Inflammatory macrophage (primary cell): ENCODE measurements around the gene PTK7.
"Not testable (repeated sequence)": the region's sequence is repeated elsewhere in the genome, so short reads cannot be mapped to it uniquely, and the experiment has no call there.

Experiments used
- DNase-seq, 2 donors: peaks; one replicate each; pipeline ENCODE4 v3.0.0-alpha.2; 2020 to 2022

PTK7 gene

DNA sequence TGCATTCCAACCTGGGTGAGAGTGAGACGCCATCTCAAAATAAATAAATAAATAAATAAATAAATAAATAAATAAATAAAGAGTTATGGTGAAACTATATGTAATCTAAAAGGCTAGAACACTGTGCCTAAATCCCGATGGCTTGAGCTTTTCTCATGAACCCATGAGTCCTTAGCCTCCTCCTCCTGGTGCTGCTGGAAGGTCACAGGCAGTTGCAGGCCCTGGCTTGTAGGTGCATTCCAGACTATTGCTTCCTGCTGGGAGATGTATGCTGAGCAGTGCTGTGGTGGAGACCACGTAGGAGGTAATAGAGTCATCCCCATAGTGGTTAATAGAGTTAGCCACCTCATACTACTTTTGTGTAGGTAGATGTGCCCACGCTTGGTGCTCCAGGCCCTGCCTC is 12.5 kb downstream of the PTK7 start:
- no peak for DNase-seq

DNA sequence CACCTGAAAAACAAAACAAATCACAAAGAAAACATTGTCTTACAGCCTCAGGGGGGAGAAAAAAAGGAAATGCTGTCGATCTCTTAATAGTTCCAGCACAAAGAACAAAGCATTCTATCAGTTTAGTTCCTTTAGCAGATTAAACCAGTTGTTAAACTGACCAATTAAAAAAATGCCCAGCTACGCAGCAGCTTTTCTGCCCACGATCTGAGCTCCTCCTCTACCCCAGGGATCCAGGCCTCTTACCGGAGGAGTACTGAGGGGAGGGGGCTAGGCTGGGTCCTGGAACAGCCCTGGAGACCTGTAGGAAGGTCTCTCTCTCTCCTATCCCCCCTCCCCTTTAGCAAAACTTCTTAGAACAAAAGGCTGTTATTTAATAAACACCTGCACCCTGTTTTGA is 13.4 kb downstream of the PTK7 start:
- no peak for DNase-seq

DNA sequence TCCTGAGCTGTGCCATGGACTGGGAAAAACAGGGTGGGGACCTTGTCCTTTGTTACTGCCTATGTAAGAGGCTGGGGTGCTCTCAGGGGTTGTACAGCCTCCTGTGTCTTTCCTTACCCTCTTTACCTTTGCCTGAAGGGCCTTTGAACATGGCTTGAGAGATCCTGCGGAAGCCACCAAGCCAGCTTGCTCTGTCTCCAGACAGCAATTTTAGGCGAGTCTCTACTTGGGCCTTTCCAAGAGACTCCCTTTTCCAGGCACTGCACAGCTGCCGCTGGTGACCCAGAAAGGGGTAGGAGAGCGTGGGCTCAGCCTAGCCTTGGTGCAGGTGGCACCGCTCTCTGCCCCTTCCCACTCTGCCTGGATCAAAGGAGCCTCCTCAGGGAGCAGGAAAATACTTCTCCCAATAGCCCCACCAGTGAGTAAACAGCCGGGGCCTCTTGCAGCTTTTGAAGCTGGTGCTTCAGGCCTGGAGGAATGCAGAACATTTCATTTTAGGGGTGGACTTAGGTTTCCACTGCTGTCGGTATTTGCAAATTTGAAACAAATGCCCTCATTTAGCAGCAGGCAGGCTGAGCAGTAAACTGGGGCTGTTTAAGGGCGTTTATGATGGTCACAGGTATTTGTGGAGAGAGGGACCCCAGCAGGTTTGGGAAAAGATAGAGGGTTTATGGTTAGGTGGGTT is 13.9 kb downstream of the PTK7 start:
- no peak for DNase-seq

DNA sequence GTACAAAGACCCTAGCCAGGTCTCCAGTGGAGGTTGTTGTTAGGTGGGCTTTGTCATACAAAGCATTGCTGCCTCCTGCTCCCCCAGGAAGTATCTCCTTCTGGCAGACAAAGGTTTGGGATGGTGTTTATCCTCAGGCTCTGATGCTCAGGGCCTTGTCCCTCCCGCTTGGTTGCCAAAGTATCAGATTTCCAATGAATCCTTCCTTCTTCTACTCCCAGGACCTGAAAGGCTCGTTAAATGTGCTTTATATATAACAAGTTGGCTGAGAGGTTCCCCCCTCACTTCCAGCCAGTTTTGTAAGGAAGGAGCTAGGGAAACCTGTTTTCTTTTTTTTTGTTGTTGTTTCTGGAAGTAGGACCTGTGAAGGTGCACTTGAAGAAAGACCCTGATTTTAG is 14.4 kb downstream of the PTK7 start:
- no peak for DNase-seq

DNA sequence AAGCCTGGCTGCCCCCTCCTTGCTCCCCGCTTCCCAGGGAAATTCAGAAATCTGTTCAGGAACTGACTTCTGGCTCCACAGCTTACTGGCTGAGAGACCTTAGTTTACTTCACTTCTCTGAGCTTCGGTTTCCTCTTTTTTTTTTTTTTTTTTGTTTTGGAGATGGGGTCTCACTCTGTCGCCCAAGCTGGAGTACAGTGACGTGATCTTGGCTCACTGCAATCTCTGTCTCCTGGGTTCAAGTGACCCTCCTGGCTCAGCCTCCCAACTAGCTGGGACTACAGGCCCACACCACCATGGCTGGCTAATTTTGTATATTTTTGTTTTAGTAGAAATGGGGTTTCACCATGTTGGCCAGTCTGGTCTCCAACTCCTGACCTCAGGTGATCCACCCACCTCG is 14.9 kb downstream of the PTK7 start:
- no peak for DNase-seq

DNA sequence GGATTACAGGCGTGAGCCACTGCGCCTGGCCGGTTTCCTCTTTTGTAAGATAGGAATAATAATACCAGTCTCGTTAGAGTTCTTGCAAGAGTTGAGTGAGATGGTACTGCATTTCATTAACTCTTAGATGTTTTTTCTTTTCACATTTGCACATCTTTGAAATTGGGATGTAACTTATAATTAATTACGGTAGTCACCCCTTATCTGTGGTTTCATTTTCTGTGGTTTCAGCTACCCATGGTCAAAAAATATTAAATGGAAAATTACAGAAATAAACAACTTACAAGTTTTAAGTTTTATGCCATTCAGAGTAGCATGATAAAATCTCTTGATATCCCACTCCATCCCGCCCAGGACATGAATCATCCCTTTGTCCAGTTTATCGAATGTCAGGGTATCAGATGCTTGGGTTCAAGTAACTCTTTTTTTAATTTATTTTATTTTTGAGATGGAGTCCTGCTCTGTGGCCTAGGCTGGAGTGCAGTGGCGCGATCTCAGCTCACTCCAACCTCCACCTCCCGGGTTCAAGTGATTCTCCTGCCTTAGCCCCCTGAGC is 15.4 kb downstream of the PTK7 start:
- DNase-seq = no peak

DNA sequence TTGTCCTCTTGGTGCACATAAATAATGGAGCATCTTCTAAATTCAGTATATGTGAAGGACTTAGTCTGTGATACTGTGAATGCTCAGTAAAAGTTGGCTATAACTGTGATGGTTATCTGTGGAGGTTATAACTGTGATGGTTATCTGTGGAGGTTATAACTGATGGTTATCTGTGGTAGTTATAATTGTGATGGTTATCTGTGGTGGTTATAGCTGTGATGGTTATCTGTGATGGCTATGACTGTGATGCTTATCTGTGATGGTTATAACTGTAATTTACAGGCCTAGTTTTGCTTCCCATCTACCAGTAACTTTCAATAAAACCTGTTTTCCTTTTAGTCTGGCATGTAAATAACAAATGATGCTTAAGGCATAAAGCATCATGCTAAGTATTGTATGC is 16.5 kb downstream of the PTK7 start:
- no peak for DNase-seq

DNA sequence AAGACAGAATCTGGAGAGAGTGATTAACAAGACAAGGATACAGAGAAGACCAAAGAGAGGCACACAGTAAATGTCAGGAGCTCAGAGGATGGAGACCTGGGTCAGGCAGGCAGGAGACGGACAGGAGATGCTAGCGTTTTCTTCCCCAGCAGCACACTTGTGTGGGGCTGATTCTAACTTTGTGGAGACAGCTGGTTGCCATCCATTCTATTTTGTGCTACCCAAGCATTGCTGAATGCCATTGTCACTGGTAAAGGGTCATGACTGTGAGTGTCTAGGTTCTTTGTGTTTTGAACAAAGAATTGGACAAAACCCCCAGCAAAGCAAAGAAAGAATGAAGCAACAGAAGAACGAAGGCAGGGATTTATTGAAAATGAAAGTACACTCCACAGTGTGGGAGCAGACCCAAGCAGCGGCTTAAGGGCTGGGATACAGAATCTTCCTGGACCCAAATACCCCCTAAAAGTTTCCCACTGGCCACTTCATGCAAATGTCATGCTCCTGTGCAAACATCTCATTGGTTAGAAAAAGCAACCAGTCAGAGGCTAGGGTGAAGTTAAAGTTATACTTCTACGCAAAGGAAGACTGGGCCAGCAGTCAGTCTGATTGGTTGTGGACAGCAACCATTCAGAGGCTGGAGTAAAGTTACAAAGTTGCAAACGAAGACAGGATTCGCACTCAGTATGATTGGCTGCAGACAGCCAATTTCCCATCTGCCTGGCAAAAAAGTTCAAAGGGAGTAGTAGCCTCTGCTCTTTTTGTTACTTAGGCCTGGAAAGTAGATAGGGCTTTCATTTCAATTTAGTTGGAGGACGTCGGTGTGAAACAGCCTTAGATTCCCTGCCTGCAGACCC is 17.5 kb downstream of the PTK7 start:
- DNase-seq = no peak

DNA sequence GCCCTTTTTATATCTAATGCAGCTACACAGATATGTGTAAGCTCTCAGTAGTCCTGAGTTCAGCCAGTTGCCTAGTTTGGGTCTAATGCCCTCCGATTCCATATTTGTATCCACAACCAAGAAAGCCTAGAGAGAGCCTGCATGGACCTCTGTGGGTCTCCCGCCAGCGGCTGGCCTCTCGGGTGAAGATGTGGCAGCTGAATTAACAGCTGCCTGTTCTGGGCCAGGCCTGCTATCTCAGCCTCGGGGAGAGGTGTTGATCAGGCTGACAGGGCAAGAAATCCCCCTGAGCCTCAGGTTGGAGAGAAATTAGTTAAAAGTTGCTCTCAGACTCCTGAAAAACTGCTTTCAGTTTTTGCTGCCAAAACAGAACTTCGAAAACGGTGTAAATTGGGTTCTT is 19.8 kb downstream of the PTK7 start:
- no peak for DNase-seq

DNA sequence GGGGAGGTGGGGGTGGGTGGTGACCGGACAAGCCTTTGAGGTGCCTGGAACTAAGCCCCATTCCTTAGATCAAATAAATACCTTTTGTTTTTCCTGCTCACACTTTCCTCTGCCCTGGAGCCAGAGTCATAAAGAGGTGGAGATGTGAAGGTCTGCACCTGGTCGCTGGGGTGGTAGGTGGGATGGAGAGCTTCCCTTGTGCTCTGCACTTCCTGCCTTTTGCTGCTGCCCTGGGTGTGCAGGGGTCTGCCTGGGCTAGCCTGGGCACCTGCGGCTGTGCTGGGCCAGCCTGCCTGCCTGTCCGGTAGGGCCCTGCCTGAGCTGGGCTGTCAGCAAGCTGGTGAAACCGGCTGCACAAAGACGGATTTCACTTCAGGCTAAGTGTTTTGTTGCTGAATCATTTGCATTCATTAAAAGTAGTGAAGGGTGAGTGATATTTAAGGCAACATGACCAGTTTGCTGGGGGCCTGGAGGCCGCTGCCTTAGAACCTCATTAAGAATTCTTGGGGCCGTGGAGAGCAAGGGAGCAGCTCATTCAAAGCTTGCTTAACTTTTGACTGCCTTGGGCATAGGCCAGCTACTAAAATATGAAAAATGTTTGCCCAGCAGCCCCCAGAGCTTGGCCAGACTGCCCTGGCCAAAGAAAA is 20.5 kb downstream of the PTK7 start:
- DNase-seq = no peak

DNA sequence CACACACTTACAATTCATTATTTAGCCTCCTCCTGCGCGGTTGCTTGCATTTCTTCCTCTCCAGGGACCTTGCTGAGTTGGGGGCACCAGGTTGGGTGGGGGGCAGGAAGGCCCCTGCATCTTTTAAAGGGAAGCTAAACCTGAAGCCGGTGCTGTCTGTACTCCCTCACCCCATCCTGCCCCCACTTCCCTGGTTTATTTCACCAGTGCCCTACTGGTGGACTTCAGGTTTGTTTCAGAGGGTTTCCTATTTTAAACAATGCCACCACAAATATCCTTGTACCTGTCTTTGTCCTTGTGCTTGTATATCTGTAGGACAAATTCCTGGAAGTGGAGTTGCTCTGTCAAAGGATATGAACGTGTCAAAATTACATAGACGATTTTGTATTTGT is 21.0 kb downstream of the PTK7 start:
- DNase-seq = no peak

DNA sequence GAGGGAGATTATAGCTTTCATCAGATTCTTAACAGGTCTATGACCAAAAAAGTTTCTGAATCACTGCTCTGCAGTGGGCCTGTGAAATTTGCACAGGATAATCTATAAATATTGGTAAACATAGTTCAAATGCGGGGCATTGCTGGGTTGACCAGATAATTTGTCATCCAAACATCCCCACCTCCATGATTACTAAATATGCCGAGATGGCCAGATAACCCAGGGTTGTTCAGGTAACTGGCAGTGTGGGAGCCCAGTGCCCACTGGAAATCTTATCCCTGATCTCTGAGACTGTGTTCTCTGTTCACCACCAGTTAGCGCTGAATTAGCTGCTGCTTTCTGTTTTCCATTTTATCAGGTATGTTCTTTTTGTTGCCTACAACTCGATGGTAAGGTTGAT is 21.4 kb downstream of the PTK7 start:
- DNase-seq = no peak

DNA sequence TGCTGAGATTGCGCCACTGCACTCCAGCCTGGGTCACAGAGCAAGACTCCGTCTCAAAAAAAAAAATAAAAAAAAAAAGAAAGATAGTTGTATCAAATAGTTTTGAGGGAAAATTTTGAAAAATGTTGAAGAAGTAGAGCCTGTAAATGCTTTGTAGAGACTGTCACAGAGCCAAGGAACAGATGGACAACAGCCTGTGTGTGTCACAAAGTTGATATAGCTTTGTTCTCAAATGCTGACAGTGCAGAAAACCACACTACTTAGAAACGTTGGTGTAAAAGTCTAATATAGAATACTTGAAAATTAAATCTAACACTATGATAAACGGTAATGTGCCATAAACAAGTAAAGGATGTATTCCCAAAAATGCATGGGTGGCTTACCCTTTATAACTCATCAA is 25.4 kb downstream of the PTK7 start:
- DNase-seq = no peak

DNA sequence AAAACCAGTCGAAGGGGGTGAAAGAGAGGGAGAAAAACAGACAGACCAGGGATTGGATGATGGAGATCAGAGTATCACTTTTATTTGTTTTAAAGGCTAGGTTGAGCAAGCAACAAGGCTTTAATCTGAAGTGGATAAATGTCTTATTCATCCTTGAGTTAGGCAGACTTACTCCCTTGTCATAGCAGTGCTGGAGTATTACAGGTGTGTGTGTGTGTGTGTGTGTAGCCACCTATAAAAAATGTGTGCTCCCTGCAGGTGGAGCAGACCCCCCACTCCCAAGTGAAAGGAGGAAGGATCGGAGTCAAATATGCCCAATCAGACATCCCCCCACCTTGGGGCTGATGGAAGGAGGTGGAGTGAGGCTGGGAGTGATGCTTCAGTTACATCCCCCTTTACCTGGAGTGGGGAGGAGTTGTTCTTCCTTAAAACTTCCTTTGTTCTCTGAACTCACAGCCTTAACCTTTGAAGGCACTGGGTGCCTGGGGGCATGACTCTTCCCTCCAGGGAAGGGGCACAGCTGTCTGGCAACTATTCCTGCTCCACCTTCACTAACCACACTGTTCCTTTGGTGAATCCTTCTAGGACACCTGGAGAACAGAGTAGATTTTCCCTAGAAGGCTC is 27.3 kb downstream of the PTK7 start:
- no peak for DNase-seq

DNA sequence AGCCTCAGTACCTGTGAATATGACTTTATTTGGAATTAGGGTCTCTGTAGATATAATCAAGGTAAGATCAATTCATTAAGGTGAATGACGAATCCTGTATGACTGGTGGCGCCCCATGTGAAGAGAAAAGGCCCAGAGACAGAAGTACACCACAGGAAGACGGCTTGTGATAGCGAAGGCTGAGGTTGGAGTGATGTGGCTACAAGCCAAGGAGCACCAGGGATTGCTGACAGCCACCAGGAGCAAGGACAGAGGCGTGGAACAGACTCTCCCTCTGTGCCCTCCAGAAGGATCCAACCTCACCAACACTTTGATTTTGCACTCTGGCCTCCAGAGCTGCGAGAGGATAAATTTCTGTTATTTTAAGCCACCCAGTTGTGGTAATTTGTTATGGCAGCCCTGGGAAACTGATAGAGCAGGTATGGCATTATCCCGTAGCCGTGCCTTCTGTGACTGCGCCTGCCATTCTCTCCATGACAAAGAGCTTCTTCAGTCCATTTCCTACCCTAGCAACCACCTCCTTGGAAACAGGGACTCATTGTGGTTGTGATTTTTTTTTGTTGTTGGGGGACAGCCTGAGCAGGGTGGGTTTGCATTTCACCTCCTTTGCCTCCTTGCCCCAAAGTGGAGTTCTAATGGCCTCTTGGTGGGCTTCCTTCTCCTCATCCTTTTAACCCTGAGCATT is 29.6 kb downstream of the PTK7 start:
- DNase-seq = no peak

DNA sequence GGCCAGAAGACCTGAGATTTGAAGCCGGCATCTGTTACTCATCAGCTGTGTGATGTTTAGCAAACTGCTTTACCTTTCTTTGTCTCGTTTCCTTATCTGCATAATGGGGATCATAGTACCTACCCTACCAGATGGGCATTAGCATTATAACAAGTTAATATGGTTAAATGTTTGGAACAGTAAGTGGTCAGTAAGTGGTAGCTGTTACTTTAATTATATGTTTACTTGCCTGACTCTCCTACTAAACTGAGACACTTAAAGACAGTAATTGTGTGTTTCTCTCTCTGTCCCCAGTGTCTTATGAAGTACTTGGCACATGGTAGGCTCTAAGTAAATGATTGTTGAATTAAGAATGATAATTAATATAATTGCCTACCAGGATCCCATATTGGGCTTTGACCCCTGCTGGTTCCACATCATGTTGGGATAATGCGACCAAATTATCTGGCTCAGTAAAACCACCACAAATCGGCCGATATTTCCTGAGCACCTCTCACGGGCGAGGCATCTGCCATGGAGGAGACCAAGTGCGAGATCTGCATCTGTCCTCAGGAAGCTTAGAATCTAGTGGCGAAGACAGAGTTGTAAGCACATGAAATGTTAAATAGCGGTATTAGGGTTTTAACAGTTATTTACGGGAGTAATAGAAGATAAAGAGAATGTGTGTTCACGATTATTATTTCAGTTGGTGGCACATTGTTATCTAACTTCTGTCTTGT is 31.4 kb downstream of the PTK7 start:
- no peak for DNase-seq

DNA sequence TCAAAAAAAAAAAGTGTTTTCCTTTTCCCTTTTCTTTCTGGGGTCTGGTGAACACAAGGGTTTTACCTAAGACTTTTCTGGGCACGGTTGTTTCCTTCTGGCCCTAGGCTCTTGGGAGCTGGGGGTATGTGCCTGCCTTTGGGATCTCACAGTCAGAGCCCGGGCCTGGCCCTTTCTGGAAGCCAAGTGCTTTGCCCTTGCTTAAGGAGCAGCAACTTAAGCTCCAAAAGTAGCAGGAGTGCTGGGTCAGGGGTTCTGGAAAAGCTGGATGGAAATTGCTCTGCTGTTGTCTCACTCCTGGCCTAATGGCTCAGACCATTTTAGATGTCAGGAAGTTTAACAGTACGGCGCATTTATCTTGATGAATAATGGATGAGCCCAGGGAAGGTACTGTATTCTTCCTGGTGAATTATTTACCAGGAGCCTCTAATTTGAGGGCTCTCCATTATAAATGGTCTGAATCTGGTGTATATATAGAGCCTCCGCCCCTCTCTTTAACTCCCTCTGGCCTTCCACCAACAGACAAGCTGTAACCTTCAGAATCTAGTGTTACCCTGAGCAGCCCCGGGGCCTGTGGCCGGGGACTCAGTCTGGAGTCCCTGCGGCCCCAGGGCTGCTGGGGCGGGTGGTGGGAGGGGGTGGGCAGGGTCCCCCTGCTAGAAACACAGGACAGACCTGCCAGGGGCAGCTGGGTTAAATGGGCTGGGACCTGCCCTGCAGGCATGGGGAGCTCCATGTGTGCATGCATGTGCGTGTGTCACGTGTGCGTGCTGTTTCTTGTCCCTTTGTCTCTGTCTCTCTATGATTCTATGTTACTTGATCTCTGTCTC is 37.5 kb downstream of the PTK7 start:
- DNase-seq = no peak

DNA sequence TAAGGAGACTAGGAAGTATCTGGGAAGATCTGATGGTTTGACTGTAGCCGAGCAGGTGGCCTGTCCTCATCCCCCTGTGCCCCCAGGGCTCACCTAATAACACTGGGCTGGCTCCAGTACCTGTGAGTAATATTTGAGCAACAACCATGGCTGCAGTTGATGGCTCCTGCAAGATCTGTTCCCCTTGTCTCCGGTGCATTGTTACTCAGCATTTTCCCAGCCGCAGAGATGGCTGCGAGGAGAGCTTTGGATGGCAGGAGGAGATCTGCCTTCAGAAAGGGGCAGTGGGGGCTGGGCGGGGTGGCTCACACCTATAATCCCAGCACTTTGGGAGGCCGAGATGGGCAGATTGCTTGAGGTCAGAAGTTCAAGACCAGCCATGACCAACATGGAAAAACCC is 39.3 kb downstream of the PTK7 start:
- no peak for DNase-seq

DNA sequence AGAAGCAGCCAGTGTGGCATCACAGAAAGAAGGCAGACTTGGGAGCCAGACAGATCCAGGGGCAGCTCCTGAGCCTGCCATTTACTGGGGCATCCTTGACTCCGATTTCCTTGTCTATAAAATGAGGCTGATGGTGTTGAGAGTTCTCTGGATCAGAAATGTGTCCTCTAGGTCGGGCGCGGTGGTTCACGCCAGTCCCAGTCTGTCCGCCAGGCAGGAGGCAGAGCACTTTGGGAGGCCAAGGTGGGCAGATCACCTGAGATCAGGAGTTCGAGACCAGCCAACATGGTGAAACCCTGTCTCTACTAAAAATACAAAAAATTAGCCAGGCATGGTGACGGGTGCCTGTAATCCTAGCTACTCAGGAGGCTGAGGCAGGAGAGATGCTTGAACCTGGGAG is 41.4 kb downstream of the PTK7 start:
- DNase-seq = not testable (repeated sequence)

DNA sequence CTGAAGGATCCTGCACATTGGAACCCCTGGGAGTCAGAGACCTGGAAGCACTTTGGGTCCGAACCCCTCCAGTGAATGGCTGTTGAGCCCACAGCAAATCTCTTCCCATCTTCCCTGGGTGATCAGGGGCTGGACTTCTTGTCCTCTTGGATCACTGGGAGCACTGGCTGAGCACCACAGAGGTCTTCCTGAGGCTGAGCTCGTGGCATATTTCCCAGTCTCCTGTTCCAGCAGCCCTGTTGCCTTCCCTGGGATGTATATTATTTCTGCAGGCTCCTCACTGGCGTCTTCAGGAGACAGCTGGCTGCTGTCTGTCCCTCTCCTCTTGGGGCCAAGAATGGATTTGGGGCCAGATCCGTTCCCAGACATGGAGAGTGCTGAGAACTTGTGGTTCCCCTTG is 43.4 kb downstream of the PTK7 start:
- DNase-seq = no peak
